Right ventricle myocardium inferior (tissue), 1 donor: ENCODE results near the gene TKTL1. TPM values are rescaled to one million over a fixed set of nuclear protein-coding genes. Genes with fewer than 3 reads are reported as not detected.
"Not testable (repeated sequence)": the region's sequence is repeated elsewhere in the genome, so short reads cannot be mapped to it uniquely, and the experiment has no call there.

ENCODE experiments used
- ATAC-seq: fragments of 200-7000 bp; cut with Tn5 transposase; one replicate; pipeline ENCODE4 v1.9.1; 2020; ENCODE audit warnings: mild to moderate bottlenecking, moderate library complexity
- DNase-seq: peaks from one replicate; pipeline ENCODE4 v3.0.0; 2021; ENCODE audit errors: missing footprints
- intact Hi-C: fragments of 100-400 bp; cut with DNase I; formaldehyde crosslinking; loops from one replicate; pipeline ENCODE4 v1.11.0; 2022
- total RNA-seq: library from RNA; stranded (reverse); fragmentation: NEBNext Ultra II Directional; extraction: Animal tissue kit (Norgen Biotek cat#: 25700); gene quantifications from one replicate; pipeline ENCODE4 v1.2.1, GENCODE V29; 2021
- donor health status: DM: no; HTN: yes; CAD: no; lungs with severe emphysema.

The TKTL1 gene
- total RNA-seq, 1 donor from 2014 or later = 13.0 TPM

- intact Hi-C loops = no loop called here
- ATAC-seq = no peak
- no peak for DNase-seq
These were observed 37.5 kb downstream of the TKTL1 start for GRCh38 chrX:154333116-154333515.

GRCh38 chrX:154333837-154334271 is 38.3 kb downstream of the TKTL1 start:
- ATAC-seq (no peak), DNase-seq (no peak)
- intact Hi-C loops = no loop called here

GRCh38 chrX:154334496-154334895 is 38.9 kb downstream of the TKTL1 start:
- DNase-seq (no peak), ATAC-seq (no peak)
- intact Hi-C loops = no loop called here

- peak; percentile 91 for ATAC-seq
- intact Hi-C loops, DNase-seq: not testable (repeated sequence)
These were observed 46.1 kb downstream of the TKTL1 start for GRCh38 chrX:154341399-154342298.

- DNase-seq, intact Hi-C loops: not testable (repeated sequence)
- peak; percentile 1 for ATAC-seq
These were observed 47.5 kb downstream of the TKTL1 start for GRCh38 chrX:154343063-154343462.

GRCh38 chrX:154343620-154344019 is 48.0 kb downstream of the TKTL1 start:
- DNase-seq, intact Hi-C loops: not testable (repeated sequence)
- peak; percentile 20 for ATAC-seq

- DNase-seq = no peak
- intact Hi-C loops = no loop called here
- no peak for ATAC-seq
These were observed 52.5 kb downstream of the TKTL1 start for GRCh38 chrX:154348114-154348531.

GRCh38 chrX:154348646-154349358 is 53.2 kb downstream of the TKTL1 start:
- intact Hi-C loops = no loop called here
- ATAC-seq (no peak), DNase-seq (no peak)

- intact Hi-C loops = no loop called here
- ATAC-seq (no peak), DNase-seq (no peak)
These were observed 53.9 kb downstream of the TKTL1 start for GRCh38 chrX:154349359-154349935.

GRCh38 chrX:154349979-154350378 is 54.4 kb downstream of the TKTL1 start:
- intact Hi-C loops = no loop called here
- no peak for DNase-seq
- no peak for ATAC-seq

- ATAC-seq (no peak), DNase-seq (no peak)
- intact Hi-C loops = no loop called here
These were observed 55.0 kb downstream of the TKTL1 start for GRCh38 chrX:154350429-154351182.

- intact Hi-C loops = no loop called here
- ATAC-seq (no peak), DNase-seq (no peak)
These were observed 55.8 kb downstream of the TKTL1 start for GRCh38 chrX:154351183-154352011.

- intact Hi-C loops = no loop called here
- DNase-seq = no peak
- ATAC-seq = no peak
These were observed 56.4 kb downstream of the TKTL1 start for GRCh38 chrX:154352012-154352401.

- intact Hi-C loops = no loop called here
- no peak for ATAC-seq
- no peak for DNase-seq
These were observed 56.9 kb downstream of the TKTL1 start for GRCh38 chrX:154352466-154352865.

GRCh38 chrX:154353172-154353843 is 57.7 kb downstream of the TKTL1 start:
- intact Hi-C loops = no loop called here
- no peak for DNase-seq
- no peak for ATAC-seq

GRCh38 chrX:154354013-154354412 is 58.4 kb downstream of the TKTL1 start:
- intact Hi-C loops = no loop called here
- DNase-seq (no peak), ATAC-seq (no peak)

- ATAC-seq = no peak
- no peak for DNase-seq
- intact Hi-C loops = no loop called here
These were observed 58.9 kb downstream of the TKTL1 start for GRCh38 chrX:154354516-154354915.
